ENCODE results near the gene EEFSEC. TPM values are rescaled to one million over a fixed set of nuclear protein-coding genes. Genes with fewer than 3 reads are reported as not detected.

Gene EEFSEC
- total RNA-seq, 1 experiment from 2014 or later, result 14.0 TPM

GRCh38 chr3:128357538-128357937 lies 204.3 kb downstream of the EEFSEC start:
- H3K27ac Mint-ChIP-seq (ENCODE audit: unreplicated experiment), result no peak overlapping the region
- CTCF ChIA-PET, result no interaction called here

GRCh38 chr3:128358156-128358895 lies 205.0 kb downstream of the EEFSEC start:
- Histone ChIP-seq H3K4me1 (peaks cover 16% of the 10 kb centered on the region), H3K4me3 (ENCODE audit: low read depth, low read length) (no peak overlapping the region), H3K9me3 (no peaks in the 10 kb centered on the region), H3K36me3 (ENCODE audit: control insufficient read depth, insufficient read depth, low read length) (no peaks in the 10 kb centered on the region), H3K27me3 (replicated peaks; ENCODE audit: control insufficient read depth, insufficient read depth, low read length) (no peaks in the 10 kb centered on the region)
- no TSS peak for BruUV-seq (replicated peaks)
- ChIA-PET POLR2A (interaction anchor here (0.6 kb wide), 1 partner anchor 24 kb away, joined by 5 read pairs; no protein-coding TSS in a partner anchor), CTCF (no interaction called here)
- H3K27me3 Mint-ChIP-seq (ENCODE audit: insufficient read depth, unreplicated experiment), result no peaks in the 10 kb centered on the region
- DNase-seq, result no peak
- H3K4me1 Mint-ChIP-seq (ENCODE audit: low read depth, unreplicated experiment), result peaks cover 6% of the 10 kb centered on the region
- H3K9me3 Mint-ChIP-seq (ENCODE audit: unreplicated experiment), result no peaks in the 10 kb centered on the region
- TF ChIP-seq CTCF (IDR thresholded peaks at IDR 0.05; ENCODE audit: insufficient read depth in 1 of 2, low read depth in 1 of 2, low read length in 1 of 2, severe bottlenecking in 1 of 2, unreplicated experiment in 1 of 2), result no peak
- intact Hi-C loops (cut with micrococcal nuclease; ENCODE audit: unreplicated experiment), result no loop called here
- no peak overlapping the region for H3K27ac Mint-ChIP-seq (ENCODE audit: unreplicated experiment)
- peaks cover 4% of the 10 kb centered on the region for H3K36me3 Mint-ChIP-seq (ENCODE audit: insufficient read depth, unreplicated experiment)
- H3K4me3 Mint-ChIP-seq (ENCODE audit: unreplicated experiment), result no peak overlapping the region

More at GRCh38 chr3:128357538-128357937, 204.3 kb downstream of the EEFSEC start:
- H3K9me3 ChIP-seq, result no peaks in the 10 kb centered on the region
- peaks cover 16% of the 10 kb centered on the region for H3K4me1 ChIP-seq
- POLR2A ChIA-PET, result interaction anchor here (0.6 kb wide), 1 partner anchor 24 kb away, joined by 5 read pairs; no protein-coding TSS in a partner anchor
- H3K4me3 ChIP-seq (ENCODE audit: low read depth, low read length), result no peak overlapping the region
- H3K27me3 ChIP-seq (replicated peaks; ENCODE audit: control insufficient read depth, insufficient read depth, low read length), result no peaks in the 10 kb centered on the region
- DNase-seq, result no peak
- BruUV-seq (replicated peaks), result no TSS peak
- Mint-ChIP-seq H3K9me3 (ENCODE audit: unreplicated experiment) (no peaks in the 10 kb centered on the region), H3K27me3 (ENCODE audit: insufficient read depth, unreplicated experiment) (no peaks in the 10 kb centered on the region), H3K4me1 (ENCODE audit: low read depth, unreplicated experiment) (peaks cover 6% of the 10 kb centered on the region), H3K4me3 (ENCODE audit: unreplicated experiment) (no peak overlapping the region), H3K36me3 (ENCODE audit: insufficient read depth, unreplicated experiment) (peaks cover 4% of the 10 kb centered on the region)
- H3K36me3 ChIP-seq (ENCODE audit: control insufficient read depth, insufficient read depth, low read length), result no peaks in the 10 kb centered on the region
- intact Hi-C loops (cut with micrococcal nuclease; ENCODE audit: unreplicated experiment), result no loop called here
- TF ChIP-seq CTCF (IDR thresholded peaks at IDR 0.05; ENCODE audit: insufficient read depth in 1 of 2, low read depth in 1 of 2, low read length in 1 of 2, severe bottlenecking in 1 of 2, unreplicated experiment in 1 of 2), result no peak

- no peak overlapping the region for H3K27ac Mint-ChIP-seq (ENCODE audit: unreplicated experiment)
- Histone ChIP-seq H3K9me3 (no peaks in the 10 kb centered on the region), H3K4me3 (ENCODE audit: low read depth, low read length) (no peak overlapping the region), H3K36me3 (ENCODE audit: control insufficient read depth, insufficient read depth, low read length) (no peaks in the 10 kb centered on the region), H3K4me1 (peaks cover 16% of the 10 kb centered on the region), H3K27me3 (replicated peaks; ENCODE audit: control insufficient read depth, insufficient read depth, low read length) (no peaks in the 10 kb centered on the region)
- H3K9me3 Mint-ChIP-seq (ENCODE audit: unreplicated experiment), result no peaks in the 10 kb centered on the region
- intact Hi-C loops (cut with micrococcal nuclease; ENCODE audit: unreplicated experiment), result no loop called here
- ChIA-PET CTCF (interaction anchor here (1.2 kb wide), 1 partner anchor 26 kb away, joined by 3 read pairs; no protein-coding TSS in a partner anchor), POLR2A (no interaction called here)
- peaks cover 7% of the 10 kb centered on the region for H3K36me3 Mint-ChIP-seq (ENCODE audit: insufficient read depth, unreplicated experiment)
- BruUV-seq (replicated peaks), result no TSS peak
- H3K27me3 Mint-ChIP-seq (ENCODE audit: insufficient read depth, unreplicated experiment), result no peaks in the 10 kb centered on the region
- no peak for TF ChIP-seq CTCF (IDR thresholded peaks at IDR 0.05; ENCODE audit: insufficient read depth in 1 of 2, low read depth in 1 of 2, low read length in 1 of 2, severe bottlenecking in 1 of 2, unreplicated experiment in 1 of 2)
- no peak overlapping the region for H3K4me3 Mint-ChIP-seq (ENCODE audit: unreplicated experiment)
- DNase-seq, result no peak
- peaks cover 6% of the 10 kb centered on the region for H3K4me1 Mint-ChIP-seq (ENCODE audit: low read depth, unreplicated experiment)
Observed at GRCh38 chr3:128359060-128359664, 205.9 kb downstream of the EEFSEC start.
